GM21360 (cell line): ENCODE data around the gene ARAP2.

Experiments
- ATAC-seq: cut with Tn5 transposase; IDR thresholded peaks from one replicate; pipeline ENCODE4 v1.9.1; 2021; ENCODE audit warnings: mild to moderate bottlenecking, moderate library complexity; ENCODE audit not compliant: unreplicated experiment

ARAP2 gene, protein sequence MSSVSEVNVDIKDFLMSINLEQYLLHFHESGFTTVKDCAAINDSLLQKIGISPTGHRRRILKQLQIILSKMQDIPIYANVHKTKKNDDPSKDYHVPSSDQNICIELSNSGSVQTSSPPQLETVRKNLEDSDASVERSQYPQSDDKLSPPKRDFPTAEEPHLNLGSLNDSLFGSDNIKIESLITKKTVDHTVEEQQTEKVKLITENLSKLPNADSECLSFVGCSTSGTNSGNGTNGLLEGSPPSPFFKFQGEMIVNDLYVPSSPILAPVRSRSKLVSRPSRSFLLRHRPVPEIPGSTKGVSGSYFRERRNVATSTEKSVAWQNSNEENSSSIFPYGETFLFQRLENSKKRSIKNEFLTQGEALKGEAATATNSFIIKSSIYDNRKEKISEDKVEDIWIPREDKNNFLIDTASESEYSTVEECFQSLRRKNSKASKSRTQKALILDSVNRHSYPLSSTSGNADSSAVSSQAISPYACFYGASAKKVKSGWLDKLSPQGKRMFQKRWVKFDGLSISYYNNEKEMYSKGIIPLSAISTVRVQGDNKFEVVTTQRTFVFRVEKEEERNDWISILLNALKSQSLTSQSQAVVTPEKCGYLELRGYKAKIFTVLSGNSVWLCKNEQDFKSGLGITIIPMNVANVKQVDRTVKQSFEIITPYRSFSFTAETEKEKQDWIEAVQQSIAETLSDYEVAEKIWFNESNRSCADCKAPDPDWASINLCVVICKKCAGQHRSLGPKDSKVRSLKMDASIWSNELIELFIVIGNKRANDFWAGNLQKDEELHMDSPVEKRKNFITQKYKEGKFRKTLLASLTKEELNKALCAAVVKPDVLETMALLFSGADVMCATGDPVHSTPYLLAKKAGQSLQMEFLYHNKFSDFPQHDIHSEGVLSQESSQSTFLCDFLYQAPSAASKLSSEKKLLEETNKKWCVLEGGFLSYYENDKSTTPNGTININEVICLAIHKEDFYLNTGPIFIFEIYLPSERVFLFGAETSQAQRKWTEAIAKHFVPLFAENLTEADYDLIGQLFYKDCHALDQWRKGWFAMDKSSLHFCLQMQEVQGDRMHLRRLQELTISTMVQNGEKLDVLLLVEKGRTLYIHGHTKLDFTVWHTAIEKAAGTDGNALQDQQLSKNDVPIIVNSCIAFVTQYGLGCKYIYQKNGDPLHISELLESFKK (N-terminal part only)

GRCh38 chr4:36244257-36245082, at the start of gene ARAP2:
Gene ARAP2, minus strand, starts transcription at chr4:36244514. Its CDS starts 15,028 bp downstream, at chr4:36229486.
- ATAC-seq, result peak; percentile 56

GRCh38 chr4:36292556-36293188, 48.4 kb upstream of the ARAP2 start:
- ATAC-seq, result no peak

GRCh38 chr4:36290641-36291040, 46.3 kb upstream of the ARAP2 start:
- ATAC-seq, result no peak

- no peak for ATAC-seq
Measured at GRCh38 chr4:36288731-36289426, 44.6 kb upstream of the ARAP2 start.

GRCh38 chr4:36286481-36286871, 42.2 kb upstream of the ARAP2 start:
- ATAC-seq, result peak; percentile 19

DNA sequence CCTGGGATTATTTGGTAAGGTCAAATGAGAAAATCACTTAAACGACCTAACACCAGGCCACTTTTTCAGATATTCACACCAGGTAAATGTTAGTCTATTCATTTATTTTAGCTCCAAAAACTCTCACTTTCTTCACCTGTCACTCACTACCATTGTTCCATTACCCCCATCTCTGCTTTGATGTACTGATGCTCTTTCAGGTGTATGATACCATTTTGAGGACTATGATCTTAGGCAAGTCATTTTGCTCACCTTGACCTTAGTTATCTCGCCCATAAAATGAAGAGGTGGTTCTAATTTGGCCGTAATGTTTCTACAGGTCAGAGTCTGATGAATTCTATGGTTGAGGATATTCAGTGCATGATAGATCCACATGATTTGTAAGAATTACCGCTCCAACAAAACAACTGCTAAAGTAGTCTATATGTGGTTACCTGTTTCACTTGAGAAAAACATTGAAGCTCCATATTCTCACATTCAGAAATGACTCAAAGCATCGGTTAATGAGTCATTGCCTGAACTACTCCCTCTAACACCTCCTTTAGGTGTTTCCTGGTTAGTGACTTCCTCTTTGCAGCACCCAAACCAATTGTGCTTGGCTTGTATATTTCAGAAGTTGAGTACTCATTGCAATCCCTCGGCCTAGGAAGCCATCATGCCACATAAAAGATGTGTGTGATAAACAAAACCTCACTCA, 41.6 kb upstream of the ARAP2 start:
- ATAC-seq, result peak; percentile 98

DNA sequence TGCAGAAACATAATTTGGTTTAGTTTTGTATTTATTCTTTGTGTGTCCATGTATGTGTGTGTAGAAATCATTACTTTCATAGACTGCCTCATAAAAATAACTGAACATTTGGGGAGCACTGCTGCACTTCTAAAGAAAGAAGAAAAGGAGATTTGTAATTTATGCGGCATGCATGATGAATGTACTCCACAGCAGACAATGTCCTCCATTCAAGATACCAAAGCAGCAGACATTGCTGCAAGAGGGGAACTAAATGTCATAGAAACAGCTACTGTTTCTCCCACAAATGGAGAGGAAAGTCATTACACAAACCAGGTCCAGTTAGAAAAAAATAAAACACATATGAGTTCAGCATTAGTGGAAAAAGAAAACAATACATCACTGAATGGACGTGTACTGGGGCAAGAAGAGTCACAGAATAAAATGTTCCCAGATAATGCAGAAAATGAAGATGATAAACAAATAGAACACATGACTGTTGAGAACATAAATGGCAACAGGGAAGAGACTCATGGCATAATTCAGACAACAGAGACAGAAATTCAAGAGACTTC, 39.7 kb upstream of the ARAP2 start:
- ATAC-seq, result no peak

DNA sequence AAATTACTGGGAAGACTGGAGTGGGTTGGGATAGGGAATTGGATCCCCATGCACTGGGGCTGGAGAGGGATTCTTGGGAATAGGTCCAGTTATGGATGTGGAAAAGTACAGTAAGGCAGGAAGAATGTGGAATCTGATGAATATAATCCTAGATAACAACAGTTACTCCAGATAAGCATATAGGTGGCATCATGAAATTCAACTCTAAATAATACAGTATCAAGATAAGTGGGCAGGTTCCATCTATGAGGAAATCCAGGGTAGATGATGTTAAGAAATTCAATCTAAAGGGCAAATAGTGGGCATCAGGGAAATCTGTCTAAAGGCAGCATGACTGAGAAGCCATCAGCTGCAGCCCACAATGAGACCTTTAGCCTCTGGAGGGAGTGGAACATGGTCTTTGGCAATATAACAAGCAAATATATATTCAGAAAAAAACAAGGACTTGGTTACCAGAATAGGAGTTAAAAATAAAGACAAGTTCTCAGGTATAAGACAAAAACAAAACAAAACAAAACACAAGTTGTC, 38.3 kb upstream of the ARAP2 start:
- no peak for ATAC-seq

GRCh38 chr4:36281384-36282106, 37.2 kb upstream of the ARAP2 start, which contains the start of gene DTHD1:
Gene DTHD1, plus strand, starts transcription at chr4:36281616. Its CDS starts 143 bp downstream, at chr4:36281759.
- ATAC-seq, result no peak

DNA sequence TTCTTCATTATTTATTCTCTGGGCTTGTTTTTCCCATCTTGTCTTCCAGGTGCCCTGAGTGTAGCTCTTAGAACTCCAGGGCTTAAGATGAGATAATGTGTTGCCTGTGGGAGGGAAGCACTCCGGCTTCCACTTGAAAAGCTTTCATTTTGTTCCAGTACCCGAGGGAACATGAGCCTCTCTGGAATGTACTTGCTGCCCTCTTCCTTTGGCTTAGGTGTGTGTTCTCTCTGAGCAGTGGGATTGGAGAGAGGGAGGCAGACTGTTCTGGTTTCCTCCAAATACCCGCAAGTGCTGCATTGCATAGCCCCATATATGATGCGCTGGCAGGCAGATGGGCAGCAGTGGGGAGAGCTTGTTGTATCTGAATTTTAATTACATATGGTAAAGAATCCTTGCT, 36.2 kb upstream of the ARAP2 start:
- no peak for ATAC-seq

DNA sequence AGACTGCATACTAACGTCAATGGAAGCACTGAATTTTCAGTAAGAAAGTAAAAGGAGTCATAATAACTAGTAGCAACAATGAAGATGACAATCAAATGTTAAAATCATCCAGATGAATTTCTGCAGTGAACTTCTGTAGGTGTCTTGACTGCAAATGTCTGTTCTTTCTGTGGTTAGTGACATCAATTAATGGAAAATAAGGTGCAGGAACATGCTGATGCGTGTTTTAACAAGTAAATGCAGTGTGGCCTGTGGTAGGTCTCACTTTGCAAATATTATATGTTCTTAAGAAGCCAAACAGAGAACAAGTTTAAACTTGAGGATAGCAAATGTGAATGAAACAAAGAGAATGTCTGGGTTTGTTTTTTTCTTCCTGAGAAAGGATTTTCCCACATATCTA, 34.5 kb upstream of the ARAP2 start:
- ATAC-seq, result no peak

- no peak for ATAC-seq
Measured at GRCh38 chr4:36277533-36277932, 33.2 kb upstream of the ARAP2 start.

DNA sequence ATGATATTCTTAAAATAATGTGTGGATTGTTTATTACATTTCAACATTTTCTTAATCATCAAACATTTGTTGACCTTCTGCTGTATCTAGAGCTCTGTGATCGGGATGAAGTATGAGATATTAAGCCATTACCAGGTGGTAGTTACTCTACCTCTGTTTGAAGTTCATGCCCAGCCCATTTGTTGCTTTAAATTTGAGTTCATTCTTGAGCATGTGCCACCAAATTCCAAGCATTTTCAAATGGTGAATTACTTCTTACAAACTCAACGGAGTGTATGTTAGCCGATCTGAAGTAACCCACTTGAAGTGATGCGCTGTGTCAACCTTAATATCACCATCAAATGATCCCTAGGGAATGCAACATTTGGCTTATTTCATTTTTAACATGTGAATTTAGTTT, 29.8 kb upstream of the ARAP2 start:
- ATAC-seq, result no peak

DNA sequence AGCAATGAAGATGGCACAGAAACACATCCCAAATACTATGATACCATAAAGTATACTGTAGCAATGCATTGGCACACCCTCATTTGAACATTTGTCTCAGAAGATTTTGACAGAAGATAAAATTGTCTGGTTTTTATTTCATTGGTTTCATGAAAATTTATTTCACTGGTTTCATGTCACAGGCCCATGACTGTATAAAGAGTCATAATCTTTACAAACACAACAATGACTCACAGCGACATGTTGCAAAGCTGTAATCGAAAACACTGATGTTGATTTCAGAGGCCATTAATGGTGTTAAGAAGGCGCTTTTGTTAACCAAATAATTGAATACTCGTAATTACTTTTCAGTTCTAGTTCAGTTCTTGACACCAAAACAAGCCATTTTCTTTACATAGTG, 29.0 kb upstream of the ARAP2 start:
- ATAC-seq, result no peak

DNA sequence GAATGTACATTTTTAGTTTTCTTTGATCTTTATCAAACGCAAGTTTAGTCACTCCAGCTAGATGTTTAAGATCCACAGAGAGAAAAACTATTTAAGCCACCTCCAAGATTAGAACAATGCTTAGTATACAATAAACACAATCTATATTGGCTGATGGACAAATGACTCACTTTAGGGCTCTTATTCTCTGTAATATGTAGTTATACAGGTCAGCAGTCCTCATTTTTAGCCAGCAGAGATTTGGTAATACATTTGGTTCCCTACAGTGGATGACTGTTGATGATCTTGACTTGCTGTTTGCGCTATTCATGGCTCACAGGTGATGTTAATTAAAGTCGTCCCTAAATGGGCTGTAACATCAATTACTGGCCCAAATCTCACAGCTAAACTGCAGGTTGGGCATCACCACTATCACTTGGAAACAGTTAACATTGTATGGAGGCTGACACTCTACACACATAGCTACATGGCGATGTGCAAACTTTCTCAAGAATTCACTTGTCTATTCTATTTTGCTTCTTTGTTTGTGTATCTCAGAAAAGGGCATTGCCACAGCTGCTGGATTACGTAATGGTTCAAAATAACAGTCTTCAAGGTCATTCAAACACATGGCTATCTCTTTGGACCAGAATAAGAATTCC, 25.3 kb upstream of the ARAP2 start:
- no peak for ATAC-seq

DNA sequence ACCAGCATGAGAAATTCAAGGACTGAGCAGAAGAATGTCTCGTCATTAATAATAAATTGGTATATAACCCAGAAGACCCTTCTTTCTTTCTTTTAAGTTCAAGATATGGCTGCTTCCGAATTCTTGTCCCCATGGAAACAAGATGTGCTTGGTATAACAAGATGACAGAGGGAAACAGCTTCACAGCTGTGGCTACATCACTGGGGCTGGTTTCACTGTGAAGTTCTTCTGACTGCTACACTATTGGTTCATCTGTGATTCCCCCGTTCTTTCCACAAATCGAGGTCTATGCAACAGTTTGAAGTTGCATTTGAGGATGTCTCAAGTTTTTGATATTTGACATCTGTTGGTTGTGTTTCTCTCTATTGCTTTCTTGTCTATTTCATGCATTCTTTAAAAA, 24.8 kb upstream of the ARAP2 start:
- ATAC-seq, result no peak
